Right ventricle myocardium inferior (tissue), 1 donor: ENCODE measurements around the gene ABLIM3. TPM values are rescaled to one million over a fixed set of nuclear protein-coding genes. Genes with fewer than 3 reads are reported as not detected.
A peak's percentile ranks its signal among the peaks of the same experiment; 100 is the strongest.
"Not testable (repeated sequence)": the region's sequence is repeated elsewhere in the genome, so short reads cannot be mapped to it uniquely, and the experiment has no call there.

Experiments
- ATAC-seq: fragments of 200-7000 bp; cut with Tn5 transposase; one replicate; pipeline ENCODE4 v1.9.1; 2020; ENCODE audit warnings: mild to moderate bottlenecking, moderate library complexity
- DNase-seq: peaks from one replicate; pipeline ENCODE4 v3.0.0; 2021; ENCODE audit errors: missing footprints
- intact Hi-C: fragments of 100-400 bp; cut with DNase I; formaldehyde crosslinking; loops from one replicate; pipeline ENCODE4 v1.11.0; 2022
- total RNA-seq: library from RNA; stranded (reverse); fragmentation: NEBNext Ultra II Directional; extraction: Animal tissue kit (Norgen Biotek cat#: 25700); gene quantifications from one replicate; pipeline ENCODE4 v1.2.1, GENCODE V29; 2021
- donor health status: DM: no; HTN: yes; CAD: no; lungs with severe emphysema.

The ABLIM3 gene
- total RNA-seq, 1 donor from 2014 or later, result 134 TPM

GRCh38 chr5:149174847-149175234, 33.5 kb downstream of the ABLIM3 start:
- intact Hi-C loops, result loop anchor here (2.0 to 5.0 kb wide), 3 partner anchors 18 to 42 kb away; partner anchors contain the start of gene ABLIM3

GRCh38 chr5:149175346-149176105, 34.2 kb downstream of the ABLIM3 start:
- DNase-seq, result peak; percentile 82
- intact Hi-C loops, result loop anchor here (2.0 to 5.0 kb wide), 3 partner anchors 19 to 42 kb away; partner anchors contain the start of gene ABLIM3
- peak; percentile 88 for ATAC-seq

More at GRCh38 chr5:149174847-149175234, 33.5 kb downstream of the ABLIM3 start:
- DNase-seq (no peak), ATAC-seq (no peak)

GRCh38 chr5:149177339-149177843, 36.1 kb downstream of the ABLIM3 start:
- intact Hi-C loops, result loop anchor here (5.0 kb wide), 2 partner anchors 35 to 40 kb away; partner anchors contain the start of gene ABLIM3
- DNase-seq, result no peak
- ATAC-seq, result no peak

- no peak for DNase-seq
- intact Hi-C loops, result loop anchor here (5.0 kb wide), 2 partner anchors 36 to 39 kb away; partner anchors contain the start of gene ABLIM3
- ATAC-seq, result no peak
Observed at GRCh38 chr5:149177911-149178565, 36.7 kb downstream of the ABLIM3 start.

GRCh38 chr5:149181732-149182131, 40.4 kb downstream of the ABLIM3 start:
- intact Hi-C loops, result no loop called here
- DNase-seq (no peak), ATAC-seq (no peak)

- DNase-seq (no peak), ATAC-seq (no peak)
- intact Hi-C loops, result no loop called here
Observed at GRCh38 chr5:149182241-149182640, 40.9 kb downstream of the ABLIM3 start.

GRCh38 chr5:149185067-149185466, 43.8 kb downstream of the ABLIM3 start:
- no peak for DNase-seq
- intact Hi-C loops, result no loop called here
- ATAC-seq, result no peak

GRCh38 chr5:149186506-149186905, 45.2 kb downstream of the ABLIM3 start:
- ATAC-seq (no peak), DNase-seq (no peak)
- intact Hi-C loops, result no loop called here

GRCh38 chr5:149187617-149188016, 46.3 kb downstream of the ABLIM3 start:
- DNase-seq, ATAC-seq, intact Hi-C loops: not testable (repeated sequence)

- intact Hi-C loops, result no loop called here
- ATAC-seq (no peak), DNase-seq (no peak)
Observed at GRCh38 chr5:149188383-149188782, 47.1 kb downstream of the ABLIM3 start.

- DNase-seq (peak; percentile 68), ATAC-seq (peak; percentile 63)
- intact Hi-C loops, result no loop called here
Observed at GRCh38 chr5:149195337-149195887, 54.1 kb downstream of the ABLIM3 start.

- DNase-seq, result no peak
- no peak for ATAC-seq
- intact Hi-C loops, result no loop called here
Observed at GRCh38 chr5:149195962-149196361, 54.7 kb downstream of the ABLIM3 start.

- DNase-seq (peak; percentile 74), ATAC-seq (no peak)
- intact Hi-C loops, result no loop called here
Observed at GRCh38 chr5:149198148-149198547, 56.9 kb downstream of the ABLIM3 start.

GRCh38 chr5:149200355-149200754, 59.1 kb downstream of the ABLIM3 start:
- ATAC-seq (no peak), DNase-seq (no peak)
- intact Hi-C loops, result no loop called here

GRCh38 chr5:149201121-149201637, 59.9 kb downstream of the ABLIM3 start:
- DNase-seq, result no peak
- intact Hi-C loops, result no loop called here
- ATAC-seq, result no peak

- intact Hi-C loops, result no loop called here
- ATAC-seq (no peak), DNase-seq (no peak)
Observed at GRCh38 chr5:149202910-149203451, 61.7 kb downstream of the ABLIM3 start.

- ATAC-seq (no peak), DNase-seq (no peak)
- intact Hi-C loops, result no loop called here
Observed at GRCh38 chr5:149203921-149204441, 62.7 kb downstream of the ABLIM3 start.

- DNase-seq (no peak), ATAC-seq (peak; percentile 57)
- intact Hi-C loops, result no loop called here
Observed at GRCh38 chr5:149205625-149206523, 64.6 kb downstream of the ABLIM3 start.
